Sigmoid colon (tissue), 7 donors: ENCODE data around the gene KRTAP4-11. TPM values are rescaled to one million over a fixed set of nuclear protein-coding genes. Genes with fewer than 3 reads are reported as not detected.
"Not testable (repeated sequence)": the region's sequence is repeated elsewhere in the genome, so short reads cannot be mapped to it uniquely, and the experiment has no call there.

Experiments
- DNase-seq: peaks from one replicate; pipeline ENCODE4 v3.0.0-alpha.2; 2019
- H3K27ac ChIP-seq, 4 donors: fragments of 200-600 bp; sonication (generic); one replicate each; pipeline ENCODE4 v1.5.1; 2016 to 2019; ENCODE audit warnings: mild to moderate bottlenecking in 1 of 4
- H3K27me3 ChIP-seq, 3 donors: fragments of 200-600 bp; sonication (generic); one replicate each; pipeline ENCODE4 v1.5.1; 2019; ENCODE audit warnings: mild to moderate bottlenecking in 1 of 3
- H3K36me3 ChIP-seq, 4 donors: fragments of 200-600 bp; sonication (generic); one replicate each; pipeline ENCODE4 v1.5.1; 2016 to 2019
- H3K4me1 ChIP-seq, 4 donors: fragments of 200-600 bp; sonication (generic); one replicate each; pipeline ENCODE4 v1.5.1; 2017 to 2019
- H3K4me3 ChIP-seq, 4 donors: fragments of 200-600 bp; sonication (generic); one replicate each; pipeline ENCODE4 v1.5.1; 2017 to 2019; ENCODE audit warnings: mild to moderate bottlenecking in 2 of 4, moderate library complexity in 1 of 4
- H3K9me3 ChIP-seq, 4 donors: fragments of 200-600 bp in 3 of 4; sonication (generic) in 3 of 4; one replicate each; pipeline versions ENCODE4 v1.5.1 to v1.6.1; 2013 to 2019
- EP300 ChIP-seq, 4 donors: sonication (generic); formaldehyde crosslinking; IDR thresholded peaks; one replicate each; pipeline ENCODE4 v1.6.1; 2017; ENCODE audit warnings: antibody characterized with exemption in 4 of 4
- POLR2A ChIP-seq, 2 donors: fragments of 450-650 bp; IDR thresholded peaks; one replicate each; pipeline ENCODE4 v1.6.1; 2016; ENCODE audit warnings: antibody characterized with exemption in 2 of 2, mild to moderate bottlenecking in 2 of 2, moderate library complexity in 2 of 2
- POLR2AphosphoS5 ChIP-seq, 4 donors: sonication (generic); formaldehyde crosslinking; IDR thresholded peaks; one replicate each; pipeline ENCODE4 v1.6.1; 2017; ENCODE audit warnings: antibody characterized with exemption in 4 of 4
- WGBS, 2 donors: extraction: QIAGEN DNeasy Blood & Tissue Kit; methylation state at CpG; one replicate each; pipeline ENCODE4 v1.1.7; 2013; 5-methylcytosine and 5-hydroxymethylcytosine counted together
- intact Hi-C: fragments of 100-400 bp; cut with DNase I; formaldehyde crosslinking; loops from one replicate; pipeline ENCODE4 v1.15.1; 2023
- polyA plus RNA-seq, 3 donors: library from polyadenylated mRNA; stranded (reverse); fragments of 200-250 nt; gene quantifications; one replicate each; pipeline ENCODE4 v1.2.3, GENCODE V29; 2013
- total RNA-seq, 4 donors: library from RNA; depleted of rRNA; stranded (reverse); fragments of >200 nt; gene quantifications; one replicate each; pipeline ENCODE4 v1.1.0, GENCODE V29; 2016
- TF ChIP-seq, protein P1 (sequence below), 4 experiments: fragments of 450-650 bp in 3 of 4; fragments of 200-600 bp in 1 of 4; IDR thresholded peaks; one replicate each; pipeline ENCODE4 v1.5.1; 2016 to 2019; ENCODE audit warnings: antibody characterized with exemption in 4 of 4, mild to moderate bottlenecking in 3 of 4, moderate library complexity in 2 of 4
- donor health status: healthy with polysubstance abuse.
- donor health status: Bipolar disorder and iron deficiency.
- donor health status: healthy.

KRTAP4-11 gene
- total RNA-seq (not detected), polyA plus RNA-seq (not detected)

DNA sequence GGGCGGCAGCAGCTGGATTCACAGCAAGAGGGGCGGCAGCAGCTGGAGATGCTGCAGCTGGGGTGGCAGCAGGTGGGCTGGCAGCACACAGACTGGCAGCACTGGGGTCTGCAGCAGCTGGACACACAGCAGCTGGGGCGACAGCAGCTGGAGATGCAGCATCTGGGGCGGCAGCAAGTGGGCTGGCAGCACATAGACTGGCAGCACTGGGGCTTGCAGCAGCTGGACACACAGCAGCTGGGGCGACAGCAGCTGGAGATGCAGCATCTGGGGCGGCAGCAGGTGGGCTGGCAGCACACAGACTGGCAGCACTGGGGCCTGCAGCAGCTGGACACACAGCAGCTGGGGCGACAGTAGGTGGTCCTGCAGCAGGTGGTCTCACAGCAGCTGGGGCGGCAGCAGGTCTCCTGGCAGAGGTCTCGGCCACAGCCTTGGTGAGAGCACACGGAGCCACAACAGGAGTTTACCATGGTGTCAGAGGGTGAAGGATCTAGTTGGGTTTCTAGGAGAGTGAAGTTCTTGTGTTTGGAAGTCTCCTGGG, at the start of gene KRTAP4-11:
Gene KRTAP4-11, minus strand, starts transcription at position 528 of the 541 bp plus-strand sequence. Its CDS starts 58 bp downstream, at position 470.
- H3K4me3 ChIP-seq, H3K9me3 ChIP-seq, intact Hi-C loops, DNase-seq, H3K4me1 ChIP-seq, H3K27ac ChIP-seq, H3K27me3 ChIP-seq, H3K36me3 ChIP-seq: not testable (repeated sequence)
- 83 to 86% methylated on average over 10 of the region's 10 CpGs for WGBS, 2 donors

DNA sequence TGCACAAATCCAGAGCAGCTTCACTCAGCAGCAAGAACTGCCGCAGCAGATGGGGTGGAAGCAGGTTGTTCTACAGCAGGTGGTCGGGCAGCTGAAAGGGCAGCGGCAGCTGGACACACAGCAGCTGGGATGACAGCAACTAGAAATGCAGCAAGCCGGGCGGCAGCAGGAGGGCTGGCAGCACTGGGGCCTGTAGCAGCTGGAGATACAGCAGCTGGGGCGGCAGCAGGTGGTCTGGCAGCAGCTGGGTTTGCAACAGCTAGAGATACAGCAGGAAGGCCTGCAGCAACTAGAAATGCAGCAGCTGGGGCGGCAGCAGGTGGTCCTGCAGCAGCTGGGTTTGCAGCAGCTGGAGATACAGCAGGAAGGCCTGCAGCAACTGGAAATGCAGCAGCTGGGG, 49.4 kb upstream of the KRTAP4-11 start:
- no peak for DNase-seq
- TF ChIP-seq POLR2A (IDR thresholded peaks at IDR 0.05) (no peak), POLR2AphosphoS5 (IDR thresholded peaks at IDR 0.05) (no peak), EP300 (IDR thresholded peaks at IDR 0.05) (no peak)
- TF ChIP-seq, protein P1, sequence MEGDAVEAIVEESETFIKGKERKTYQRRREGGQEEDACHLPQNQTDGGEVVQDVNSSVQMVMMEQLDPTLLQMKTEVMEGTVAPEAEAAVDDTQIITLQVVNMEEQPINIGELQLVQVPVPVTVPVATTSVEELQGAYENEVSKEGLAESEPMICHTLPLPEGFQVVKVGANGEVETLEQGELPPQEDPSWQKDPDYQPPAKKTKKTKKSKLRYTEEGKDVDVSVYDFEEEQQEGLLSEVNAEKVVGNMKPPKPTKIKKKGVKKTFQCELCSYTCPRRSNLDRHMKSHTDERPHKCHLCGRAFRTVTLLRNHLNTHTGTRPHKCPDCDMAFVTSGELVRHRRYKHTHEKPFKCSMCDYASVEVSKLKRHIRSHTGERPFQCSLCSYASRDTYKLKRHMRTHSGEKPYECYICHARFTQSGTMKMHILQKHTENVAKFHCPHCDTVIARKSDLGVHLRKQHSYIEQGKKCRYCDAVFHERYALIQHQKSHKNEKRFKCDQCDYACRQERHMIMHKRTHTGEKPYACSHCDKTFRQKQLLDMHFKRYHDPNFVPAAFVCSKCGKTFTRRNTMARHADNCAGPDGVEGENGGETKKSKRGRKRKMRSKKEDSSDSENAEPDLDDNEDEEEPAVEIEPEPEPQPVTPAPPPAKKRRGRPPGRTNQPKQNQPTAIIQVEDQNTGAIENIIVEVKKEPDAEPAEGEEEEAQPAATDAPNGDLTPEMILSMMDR (IDR thresholded peaks at IDR 0.05): no peak
- intact Hi-C loops: no loop called here
- Histone ChIP-seq H3K9me3 (no peaks in the 10 kb centered on the region), H3K4me3 (no peak overlapping the region), H3K36me3 (no peaks in the 10 kb centered on the region), H3K4me1 (no peaks in the 10 kb centered on the region), H3K27me3 (no peaks in the 10 kb centered on the region), H3K27ac (no peak overlapping the region)
- WGBS, 2 donors: 88 to 89% methylated on average over 7 of the region's 7 CpGs

DNA sequence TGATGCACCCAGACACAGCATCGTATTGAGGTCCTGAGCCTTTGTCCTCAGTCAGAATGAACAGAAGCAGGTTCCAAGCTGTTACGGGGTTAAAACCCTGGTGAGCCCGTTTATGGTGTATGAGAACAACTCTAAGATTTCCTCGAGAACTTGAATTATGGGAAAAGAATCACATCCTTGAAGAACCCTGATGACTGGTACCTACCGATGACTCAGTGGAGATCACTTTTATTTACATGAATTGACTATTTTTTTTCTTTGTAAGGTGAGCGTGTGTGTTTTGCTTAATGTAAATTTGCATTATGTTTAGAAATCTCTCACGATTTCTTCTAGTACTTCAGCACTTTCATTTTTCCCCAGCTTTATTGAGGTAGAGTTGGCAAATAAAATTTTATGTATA, 45.7 kb upstream of the KRTAP4-11 start:
- intact Hi-C loops: no loop called here
- no peak for DNase-seq
- H3K36me3 ChIP-seq: no peaks in the 10 kb centered on the region
- H3K27ac ChIP-seq: no peak overlapping the region
- no peaks in the 10 kb centered on the region for H3K4me1 ChIP-seq
- peaks cover 0 to 5% (median 0%) of the 10 kb centered on the region in 3 donors for H3K27me3 ChIP-seq
- no peaks in the 10 kb centered on the region for H3K9me3 ChIP-seq
- WGBS, 2 donors: 44 to 71% methylated on average over 7 of the region's 7 CpGs
- TF ChIP-seq EP300 (IDR thresholded peaks at IDR 0.05) (no peak), POLR2AphosphoS5 (IDR thresholded peaks at IDR 0.05) (no peak), POLR2A (IDR thresholded peaks at IDR 0.05) (no peak)
- TF ChIP-seq, protein P1 (IDR thresholded peaks at IDR 0.05): no peak
- H3K4me3 ChIP-seq: no peak overlapping the region

DNA sequence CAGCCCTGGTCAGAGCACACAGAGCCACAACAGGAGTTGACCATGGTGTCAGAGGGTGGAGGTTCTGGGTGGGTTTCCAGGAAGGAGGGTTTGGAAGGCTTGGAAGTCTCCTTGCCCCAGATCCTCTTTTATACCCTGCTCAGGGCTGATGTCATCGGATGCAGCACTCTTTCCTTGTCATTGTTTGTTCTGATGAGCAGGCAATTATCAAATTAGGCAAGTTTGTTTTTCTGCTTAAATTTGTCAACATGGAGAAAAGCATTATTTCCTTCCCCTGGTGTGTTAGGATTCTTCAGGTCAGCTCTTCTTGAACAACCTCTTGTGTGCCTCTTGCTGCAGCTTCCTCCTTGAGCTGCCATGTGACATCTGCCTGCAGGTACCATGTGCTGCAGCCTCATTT, 42.5 kb upstream of the KRTAP4-11 start, which contains the start of gene KRTAP4-4:
Gene KRTAP4-4, minus strand, starts transcription at position 101 of the 400 bp plus-strand sequence. Its CDS starts 57 bp downstream, at position 44.
- Histone ChIP-seq H3K9me3 (no peaks in the 10 kb centered on the region), H3K27me3 (peaks cover 0 to 5% (median 0%) of the 10 kb centered on the region in 3 donors), H3K4me3 (no peak within 1 kb of the TSS), H3K27ac (no peak within 1 kb of the TSS), H3K4me1 (no peaks in the 10 kb centered on the region), H3K36me3 (no peaks in the 10 kb centered on the region)
- intact Hi-C loops: no loop called here
- WGBS, 2 donors: 94 to 95% methylated on average over 1 of the region's 1 CpG
- TF ChIP-seq EP300 (IDR thresholded peaks at IDR 0.05): no peak
- DNase-seq: no peak

DNA sequence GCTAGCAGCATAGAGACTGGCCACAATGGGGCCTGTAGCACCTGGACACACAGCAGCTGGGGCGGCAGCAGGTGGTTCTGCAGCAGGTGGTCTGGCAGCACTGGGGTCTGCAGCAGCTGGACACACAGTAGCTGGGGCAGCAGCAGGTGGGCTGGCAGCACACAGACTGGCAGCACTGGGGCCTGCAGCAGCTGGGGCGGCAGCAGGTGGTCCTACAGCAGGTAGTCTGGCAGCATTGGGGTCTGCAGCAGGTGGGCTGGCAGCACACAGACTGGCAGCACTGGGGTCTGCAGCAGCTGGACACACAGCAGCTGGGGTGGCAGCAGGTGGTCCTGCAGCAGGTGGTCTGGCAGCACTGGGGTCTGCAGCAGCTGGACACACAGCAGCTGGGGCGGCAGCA, 42.0 kb upstream of the KRTAP4-11 start:
- H3K4me3 ChIP-seq, DNase-seq, H3K9me3 ChIP-seq, H3K27me3 ChIP-seq, H3K4me1 ChIP-seq, H3K36me3 ChIP-seq, H3K27ac ChIP-seq, intact Hi-C loops: not testable (repeated sequence)
- 94% methylated on average over 3 of the region's 3 CpGs for WGBS, 2 donors

DNA sequence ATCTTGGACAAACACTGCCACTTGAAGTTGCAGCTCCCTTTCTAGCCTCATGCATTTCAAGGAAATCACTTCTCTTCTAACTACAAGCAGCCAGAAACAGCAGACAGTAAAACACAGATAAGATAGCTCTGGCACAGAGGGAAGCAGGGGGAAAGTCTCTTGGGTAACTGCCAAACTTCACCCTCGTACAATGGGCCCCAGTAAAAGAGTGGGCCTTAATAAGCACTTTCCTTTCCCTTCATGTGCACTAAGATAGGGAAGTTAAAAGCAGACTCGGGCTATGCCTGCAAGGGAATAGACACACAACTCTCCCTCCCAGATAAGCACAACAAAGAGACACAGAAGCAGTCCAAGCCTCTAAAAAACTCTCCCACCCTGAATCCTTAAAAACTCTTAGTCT, 35.7 kb upstream of the KRTAP4-11 start:
- WGBS, 2 donors: 6 to 14% methylated on average over 2 of the region's 2 CpGs
- no peak for DNase-seq
- TF ChIP-seq, protein P1 (IDR thresholded peaks at IDR 0.05): no peak
- TF ChIP-seq POLR2A (IDR thresholded peaks at IDR 0.05): no peak
- no peak for TF ChIP-seq EP300 (IDR thresholded peaks at IDR 0.05)
- TF ChIP-seq POLR2AphosphoS5 (IDR thresholded peaks at IDR 0.05): no peak
- Histone ChIP-seq H3K27me3 (no peaks in the 10 kb centered on the region), H3K27ac (no peak overlapping the region), H3K36me3 (no peaks in the 10 kb centered on the region), H3K9me3 (no peaks in the 10 kb centered on the region), H3K4me3 (no peak overlapping the region), H3K4me1 (no peaks in the 10 kb centered on the region)
- intact Hi-C loops: no loop called here
